ENCODE measurements around the gene FEN1. TPM values are rescaled to one million over a fixed set of nuclear protein-coding genes. Genes with fewer than 3 reads are reported as not detected.

Gene FEN1
- total RNA-seq, 1 donor from 2014 or later: 3.7 TPM

- ATAC-seq: no peak
- intact Hi-C loops (cut with DNase I): loop anchor here (10.0 kb wide), 1 partner anchor 78 kb away; no protein-coding TSS in a partner anchor
- no peak for DNase-seq (ENCODE audit: low spot score)
Measured at GRCh38 chr11:61806785-61807184, 14.1 kb downstream of the FEN1 start.

GRCh38 chr11:61810671-61811175 is 18.0 kb downstream of the FEN1 start:
- intact Hi-C loops (cut with DNase I): no loop called here
- ATAC-seq: no peak

GRCh38 chr11:61811831-61812230 is 19.1 kb downstream of the FEN1 start:
- intact Hi-C loops (cut with DNase I): no loop called here
- no peak for ATAC-seq

More at GRCh38 chr11:61810671-61811175, 18.0 kb downstream of the FEN1 start:
- DNase-seq (ENCODE audit: low spot score): no peak

GRCh38 chr11:61812736-61813411 is 20.2 kb downstream of the FEN1 start:
- ATAC-seq (no peak), DNase-seq (ENCODE audit: low spot score) (no peak)
- intact Hi-C loops (cut with DNase I): no loop called here

More at GRCh38 chr11:61811831-61812230, 19.1 kb downstream of the FEN1 start:
- no peak for DNase-seq (ENCODE audit: low spot score)

- intact Hi-C loops (cut with DNase I): no loop called here
Measured at GRCh38 chr11:61814247-61814957, 21.7 kb downstream of the FEN1 start.

GRCh38 chr11:61814958-61815789 is 22.5 kb downstream of the FEN1 start:
- DNase-seq (ENCODE audit: low spot score): peak; percentile 99
- ATAC-seq: peak; percentile 98
- intact Hi-C loops (cut with DNase I): no loop called here

More at GRCh38 chr11:61814247-61814957, 21.7 kb downstream of the FEN1 start:
- no peak for DNase-seq (ENCODE audit: low spot score)
- no peak for ATAC-seq

- peak; percentile 84 for DNase-seq (ENCODE audit: low spot score)
- ATAC-seq: peak; percentile 67
- intact Hi-C loops (cut with DNase I): no loop called here
Measured at GRCh38 chr11:61815790-61816735, 23.4 kb downstream of the FEN1 start.

- DNase-seq (ENCODE audit: low spot score): peak; percentile 95
- ATAC-seq: peak; percentile 41
- intact Hi-C loops (cut with DNase I): no loop called here
Measured at GRCh38 chr11:61816736-61817455, 24.2 kb downstream of the FEN1 start, which contains the start of gene FADS1. Gene FADS1 (minus strand): TSS chr11:61817003. CDS start chr11:61816929, 74 bp downstream.

- ATAC-seq (no peak), DNase-seq (ENCODE audit: low spot score) (no peak)
- intact Hi-C loops (cut with DNase I): no loop called here
Measured at GRCh38 chr11:61817471-61818202, 24.9 kb downstream of the FEN1 start.

GRCh38 chr11:61820174-61820573 is 27.5 kb downstream of the FEN1 start:
- intact Hi-C loops (cut with DNase I): no loop called here
- no peak for ATAC-seq

GRCh38 chr11:61826930-61827570 is 34.3 kb downstream of the FEN1 start:
- no peak for DNase-seq (ENCODE audit: low spot score)

More at GRCh38 chr11:61820174-61820573, 27.5 kb downstream of the FEN1 start:
- DNase-seq (ENCODE audit: low spot score): no peak

GRCh38 chr11:61827571-61828378 is 35.1 kb downstream of the FEN1 start, which contains the start of gene FADS2:
Gene FADS2 (plus strand): TSS chr11:61828300. CDS start chr11:61828391, 91 bp downstream.
- intact Hi-C loops (cut with DNase I): no loop called here
- peak; percentile 96 for DNase-seq (ENCODE audit: low spot score)
- peak; percentile 88 for ATAC-seq

More at GRCh38 chr11:61826930-61827570, 34.3 kb downstream of the FEN1 start:
- intact Hi-C loops (cut with DNase I): no loop called here
- peak; percentile 1 for ATAC-seq

- ATAC-seq: no peak
- DNase-seq (ENCODE audit: low spot score): no peak
- intact Hi-C loops (cut with DNase I): no loop called here
Measured at GRCh38 chr11:61828379-61828628, 35.6 kb downstream of the FEN1 start.

GRCh38 chr11:61828629-61829407 is 36.1 kb downstream of the FEN1 start:
- DNase-seq (ENCODE audit: low spot score) (no peak), ATAC-seq (peak; percentile 57)
- intact Hi-C loops (cut with DNase I): no loop called here

GRCh38 chr11:61829806-61830205 is 37.1 kb downstream of the FEN1 start:
- ATAC-seq: no peak
- intact Hi-C loops (cut with DNase I): no loop called here
- no peak for DNase-seq (ENCODE audit: low spot score)
